Mucosa of rectum (tissue), 2 donors: Measurements from ENCODE around the gene YRDC.

ENCODE experiments used
- H3K27ac ChIP-seq, 2 donors: one replicate each; pipeline ENCODE4 v1.7.0; 2013; ENCODE audit warnings: inconsistent platforms in 2 of 2, low read depth in 2 of 2, low read length in 2 of 2
- H3K27me3 ChIP-seq, 2 donors: one replicate each; pipeline ENCODE4 v1.7.0; 2013; ENCODE audit warnings: low read length in 2 of 2; ENCODE audit not compliant: control insufficient read depth in 2 of 2, insufficient read depth in 2 of 2
- H3K36me3 ChIP-seq, 2 donors: one replicate each; pipeline ENCODE4 v1.7.0; 2013; ENCODE audit warnings: low read length in 2 of 2; ENCODE audit not compliant: control insufficient read depth in 2 of 2, insufficient read depth in 2 of 2
- H3K4me1 ChIP-seq, 2 donors: one replicate each; pipeline ENCODE4 v1.7.0; 2013; ENCODE audit warnings: low read length in 2 of 2, mild to moderate bottlenecking in 1 of 2; ENCODE audit not compliant: control insufficient read depth in 2 of 2, insufficient read depth in 2 of 2
- H3K4me3 ChIP-seq, 2 donors: one replicate each; pipeline ENCODE4 v1.7.0; 2013; ENCODE audit warnings: low read length in 2 of 2
- H3K9ac ChIP-seq, 2 donors: one replicate each; pipeline ENCODE4 v1.7.0; 2013; ENCODE audit warnings: low read length in 2 of 2, low read depth in 1 of 2, mild to moderate bottlenecking in 1 of 2
- H3K9me3 ChIP-seq, 2 donors: one replicate each; pipeline ENCODE4 v1.7.0; 2013; ENCODE audit warnings: low read length in 2 of 2; ENCODE audit not compliant: control insufficient read depth in 2 of 2
- donor health status: healthy.
- donor health status: Normal muscosa, but diverticular disease.

Gene YRDC

GRCh38 chr1:37845049-37845646 lies 37.1 kb upstream of the YRDC start:
- peaks cover 0 to 13% of the 10 kb centered on the region in 2 donors for H3K36me3 ChIP-seq
- no peak overlapping the region for H3K27ac ChIP-seq
- H3K4me1 ChIP-seq: peaks cover 7 to 17% of the 10 kb centered on the region in 2 donors
- H3K9me3 ChIP-seq: no peaks in the 10 kb centered on the region
- no peak overlapping the region for H3K4me3 ChIP-seq
- no peaks in the 10 kb centered on the region for H3K27me3 ChIP-seq
- no peak overlapping the region for H3K9ac ChIP-seq

GRCh38 chr1:37844536-37844935 lies 36.5 kb upstream of the YRDC start:
- peaks cover 7 to 17% of the 10 kb centered on the region in 2 donors for H3K4me1 ChIP-seq
- no peak overlapping the region for H3K27ac ChIP-seq
- H3K9me3 ChIP-seq: no peaks in the 10 kb centered on the region
- H3K27me3 ChIP-seq: no peaks in the 10 kb centered on the region
- H3K9ac ChIP-seq: no peak overlapping the region
- no peak overlapping the region for H3K4me3 ChIP-seq
- H3K36me3 ChIP-seq: peaks cover 6 to 19% of the 10 kb centered on the region in 2 donors

- Histone ChIP-seq H3K36me3 (peaks cover 30 to 35% of the 10 kb centered on the region in 2 donors), H3K4me1 (peaks cover 0 to 8% of the 10 kb centered on the region in 2 donors), H3K27ac (no peak overlapping the region), H3K27me3 (no peaks in the 10 kb centered on the region), H3K4me3 (no peak overlapping the region), H3K9me3 (no peaks in the 10 kb centered on the region), H3K9ac (no peak overlapping the region)
These were observed 33.6 kb upstream of the YRDC start for GRCh38 chr1:37841652-37842051.

GRCh38 chr1:37840711-37841110 lies 32.7 kb upstream of the YRDC start:
- H3K4me3 ChIP-seq: no peak overlapping the region
- H3K27ac ChIP-seq: no peak overlapping the region
- H3K27me3 ChIP-seq: no peaks in the 10 kb centered on the region
- no peak overlapping the region for H3K9ac ChIP-seq
- H3K9me3 ChIP-seq: no peaks in the 10 kb centered on the region
- H3K4me1 ChIP-seq: no peaks in the 10 kb centered on the region
- peaks cover 37 to 41% of the 10 kb centered on the region in 2 donors for H3K36me3 ChIP-seq

- H3K27me3 ChIP-seq: no peaks in the 10 kb centered on the region
- H3K4me1 ChIP-seq: no peaks in the 10 kb centered on the region
- H3K9me3 ChIP-seq: no peaks in the 10 kb centered on the region
- H3K27ac ChIP-seq: no peak overlapping the region
- H3K9ac ChIP-seq: no peak overlapping the region
- H3K36me3 ChIP-seq: peaks cover 45 to 47% of the 10 kb centered on the region in 2 donors
- no peak overlapping the region for H3K4me3 ChIP-seq
These were observed 31.7 kb upstream of the YRDC start for GRCh38 chr1:37839676-37840075.

- H3K9ac ChIP-seq: no peak overlapping the region
- peaks cover 62% of the 10 kb centered on the region in 2 donors for H3K36me3 ChIP-seq
- H3K4me1 ChIP-seq: no peaks in the 10 kb centered on the region
- H3K9me3 ChIP-seq: no peaks in the 10 kb centered on the region
- no peak overlapping the region for H3K4me3 ChIP-seq
- H3K27me3 ChIP-seq: no peaks in the 10 kb centered on the region
- H3K27ac ChIP-seq: no peak overlapping the region
These were observed 28.8 kb upstream of the YRDC start for GRCh38 chr1:37836788-37837187.

GRCh38 chr1:37831809-37832208 lies 23.8 kb upstream of the YRDC start:
- no peak overlapping the region for H3K27ac ChIP-seq
- no peak overlapping the region for H3K9ac ChIP-seq
- no peaks in the 10 kb centered on the region for H3K27me3 ChIP-seq
- H3K4me1 ChIP-seq: peaks cover 0 to 3% of the 10 kb centered on the region in 2 donors
- no peak overlapping the region for H3K4me3 ChIP-seq
- H3K36me3 ChIP-seq: peaks cover 50 to 54% of the 10 kb centered on the region in 2 donors
- H3K9me3 ChIP-seq: no peaks in the 10 kb centered on the region

GRCh38 chr1:37831109-37831508 lies 23.1 kb upstream of the YRDC start:
- Histone ChIP-seq H3K9ac (no peak overlapping the region), H3K4me1 (peaks cover 0 to 3% of the 10 kb centered on the region in 2 donors), H3K36me3 (peaks cover 49 to 51% of the 10 kb centered on the region in 2 donors)

GRCh38 chr1:37828410-37829074 lies 20.5 kb upstream of the YRDC start:
- H3K4me1 ChIP-seq: peaks cover 0 to 3% of the 10 kb centered on the region in 2 donors
- no peaks in the 10 kb centered on the region for H3K27me3 ChIP-seq
- H3K4me3 ChIP-seq: no peak overlapping the region
- H3K9ac ChIP-seq: no peak overlapping the region
- H3K27ac ChIP-seq: no peak overlapping the region
- no peaks in the 10 kb centered on the region for H3K9me3 ChIP-seq
- H3K36me3 ChIP-seq: peaks cover 33% of the 10 kb centered on the region in 2 donors

More at GRCh38 chr1:37831109-37831508, 23.1 kb upstream of the YRDC start:
- Histone ChIP-seq H3K4me3 (no peak overlapping the region), H3K9me3 (no peaks in the 10 kb centered on the region), H3K27me3 (no peaks in the 10 kb centered on the region), H3K27ac (no peak overlapping the region)

- Histone ChIP-seq H3K36me3 (peaks cover 37% of the 10 kb centered on the region in 2 donors), H3K4me1 (peaks cover 0 to 3% of the 10 kb centered on the region in 2 donors), H3K4me3 (no peak overlapping the region), H3K9ac (no peak overlapping the region), H3K27ac (no peak overlapping the region), H3K27me3 (no peaks in the 10 kb centered on the region), H3K9me3 (no peaks in the 10 kb centered on the region)
These were observed 17.5 kb upstream of the YRDC start for GRCh38 chr1:37825506-37825905.
